ENCODE measurements around the gene AMPD1. TPM values are rescaled to one million over a fixed set of nuclear protein-coding genes. Genes with fewer than 3 reads are reported as not detected.

The AMPD1 gene
- total RNA-seq = 40.7 TPM

- Histone ChIP-seq H3K9me3 (ENCODE audit: control insufficient read depth in 3 of 3, low read length in 3 of 3) (no peaks in the 10 kb centered on the region), H3K27me3 (ENCODE audit: control insufficient read depth in 3 of 3, insufficient read depth in 3 of 3, low read length in 3 of 3) (no peaks in the 10 kb centered on the region), H3K9ac (ENCODE audit: low read depth in 1 of 3, low read length in 3 of 3) (peak within 1 kb of the TSS; percentile 77 to 94 (median 86)), H3K4me3 (ENCODE audit: low read length in 3 of 3) (peak within 1 kb of the TSS; percentile 61 to 87 (median 67)), H3K36me3 (ENCODE audit: control insufficient read depth in 3 of 3, insufficient read depth in 3 of 3, low read length in 3 of 3) (peaks cover 0 to 11% (median 3%) of the 10 kb centered on the region in 3 donors), H3K27ac (ENCODE audit: low read depth, low read length) (peak within 1 kb of the TSS; percentile 95), H3K4me1 (ENCODE audit: control insufficient read depth in 3 of 3, insufficient read depth in 3 of 3, low read length in 3 of 3) (peaks cover 1 to 14% (median 9%) of the 10 kb centered on the region in 3 donors)
Measured at GRCh38 chr1:114695430-114696058, at the start of gene AMPD1. TSS of gene AMPD1 (minus strand) at chr1:114695546. CDS start at chr1:114695471, 75 bp downstream.

GRCh38 chr1:114741963-114742746, 46.8 kb upstream of the AMPD1 start:
- Histone ChIP-seq H3K4me3 (ENCODE audit: low read length in 3 of 3) (no peak overlapping the region), H3K27ac (ENCODE audit: low read depth, low read length) (peak overlapping the region; percentile 43), H3K4me1 (ENCODE audit: control insufficient read depth in 3 of 3, insufficient read depth in 3 of 3, low read length in 3 of 3) (peaks cover 26 to 38% (median 30%) of the 10 kb centered on the region in 3 donors), H3K27me3 (ENCODE audit: control insufficient read depth in 3 of 3, insufficient read depth in 3 of 3, low read length in 3 of 3) (no peaks in the 10 kb centered on the region), H3K36me3 (ENCODE audit: control insufficient read depth in 3 of 3, insufficient read depth in 3 of 3, low read length in 3 of 3) (peaks cover 15 to 37% (median 23%) of the 10 kb centered on the region in 3 donors), H3K9me3 (ENCODE audit: control insufficient read depth in 3 of 3, low read length in 3 of 3) (no peaks in the 10 kb centered on the region), H3K9ac (ENCODE audit: low read depth in 1 of 3, low read length in 3 of 3) (no peak overlapping the region)

- H3K4me3 ChIP-seq (ENCODE audit: low read length in 3 of 3) = no peak overlapping the region
- no peaks in the 10 kb centered on the region for H3K9me3 ChIP-seq (ENCODE audit: control insufficient read depth in 3 of 3, low read length in 3 of 3)
- no peaks in the 10 kb centered on the region for H3K27me3 ChIP-seq (ENCODE audit: control insufficient read depth in 3 of 3, insufficient read depth in 3 of 3, low read length in 3 of 3)
- peaks cover 22 to 34% (median 24%) of the 10 kb centered on the region in 3 donors for H3K4me1 ChIP-seq (ENCODE audit: control insufficient read depth in 3 of 3, insufficient read depth in 3 of 3, low read length in 3 of 3)
- no peak overlapping the region for H3K9ac ChIP-seq (ENCODE audit: low read depth in 1 of 3, low read length in 3 of 3)
- peaks cover 15 to 51% (median 33%) of the 10 kb centered on the region in 3 donors for H3K36me3 ChIP-seq (ENCODE audit: control insufficient read depth in 3 of 3, insufficient read depth in 3 of 3, low read length in 3 of 3)
- peak overlapping the region; percentile 43 for H3K27ac ChIP-seq (ENCODE audit: low read depth, low read length)
Measured at GRCh38 chr1:114740331-114740730, 45.0 kb upstream of the AMPD1 start.

- peaks cover 26 to 74% (median 59%) of the 10 kb centered on the region in 3 donors for H3K36me3 ChIP-seq (ENCODE audit: control insufficient read depth in 3 of 3, insufficient read depth in 3 of 3, low read length in 3 of 3)
- H3K27ac ChIP-seq (ENCODE audit: low read depth, low read length) = no peak overlapping the region
Measured at GRCh38 chr1:114737314-114737849, 42.0 kb upstream of the AMPD1 start.

GRCh38 chr1:114735479-114735878, 40.1 kb upstream of the AMPD1 start:
- Histone ChIP-seq H3K4me3 (ENCODE audit: low read length in 3 of 3) (no peak overlapping the region), H3K36me3 (ENCODE audit: control insufficient read depth in 3 of 3, insufficient read depth in 3 of 3, low read length in 3 of 3) (peaks cover 33 to 76% (median 71%) of the 10 kb centered on the region in 3 donors), H3K27ac (ENCODE audit: low read depth, low read length) (peak overlapping the region; percentile 29), H3K4me1 (ENCODE audit: control insufficient read depth in 3 of 3, insufficient read depth in 3 of 3, low read length in 3 of 3) (peaks cover 14 to 33% (median 18%) of the 10 kb centered on the region in 3 donors), H3K9ac (ENCODE audit: low read depth in 1 of 3, low read length in 3 of 3) (peak overlapping the region in 1 of 3 donors; percentile 23), H3K9me3 (ENCODE audit: control insufficient read depth in 3 of 3, low read length in 3 of 3) (no peaks in the 10 kb centered on the region), H3K27me3 (ENCODE audit: control insufficient read depth in 3 of 3, insufficient read depth in 3 of 3, low read length in 3 of 3) (no peaks in the 10 kb centered on the region)

More at GRCh38 chr1:114737314-114737849, 42.0 kb upstream of the AMPD1 start:
- Histone ChIP-seq H3K9me3 (ENCODE audit: control insufficient read depth in 3 of 3, low read length in 3 of 3) (no peaks in the 10 kb centered on the region), H3K9ac (ENCODE audit: low read depth in 1 of 3, low read length in 3 of 3) (no peak overlapping the region), H3K27me3 (ENCODE audit: control insufficient read depth in 3 of 3, insufficient read depth in 3 of 3, low read length in 3 of 3) (no peaks in the 10 kb centered on the region), H3K4me3 (ENCODE audit: low read length in 3 of 3) (no peak overlapping the region), H3K4me1 (ENCODE audit: control insufficient read depth in 3 of 3, insufficient read depth in 3 of 3, low read length in 3 of 3) (peaks cover 13 to 25% (median 24%) of the 10 kb centered on the region in 3 donors)

- H3K27ac ChIP-seq (ENCODE audit: low read depth, low read length) = no peak overlapping the region
- peaks cover 7 to 23% (median 18%) of the 10 kb centered on the region in 3 donors for H3K4me1 ChIP-seq (ENCODE audit: control insufficient read depth in 3 of 3, insufficient read depth in 3 of 3, low read length in 3 of 3)
- H3K9ac ChIP-seq (ENCODE audit: low read depth in 1 of 3, low read length in 3 of 3) = peak overlapping the region in 1 of 3 donors; percentile 8
- H3K27me3 ChIP-seq (ENCODE audit: control insufficient read depth in 3 of 3, insufficient read depth in 3 of 3, low read length in 3 of 3) = no peaks in the 10 kb centered on the region
- H3K36me3 ChIP-seq (ENCODE audit: control insufficient read depth in 3 of 3, insufficient read depth in 3 of 3, low read length in 3 of 3) = peaks cover 41 to 78% (median 76%) of the 10 kb centered on the region in 3 donors
- no peaks in the 10 kb centered on the region for H3K9me3 ChIP-seq (ENCODE audit: control insufficient read depth in 3 of 3, low read length in 3 of 3)
- H3K4me3 ChIP-seq (ENCODE audit: low read length in 3 of 3) = no peak overlapping the region
Measured at GRCh38 chr1:114729782-114730181, 34.4 kb upstream of the AMPD1 start.

GRCh38 chr1:114728553-114728952, 33.2 kb upstream of the AMPD1 start:
- Histone ChIP-seq H3K4me3 (ENCODE audit: low read length in 3 of 3) (no peak overlapping the region), H3K9me3 (ENCODE audit: control insufficient read depth in 3 of 3, low read length in 3 of 3) (no peaks in the 10 kb centered on the region), H3K27ac (ENCODE audit: low read depth, low read length) (no peak overlapping the region), H3K4me1 (ENCODE audit: control insufficient read depth in 3 of 3, insufficient read depth in 3 of 3, low read length in 3 of 3) (peaks cover 11 to 26% (median 25%) of the 10 kb centered on the region in 3 donors), H3K27me3 (ENCODE audit: control insufficient read depth in 3 of 3, insufficient read depth in 3 of 3, low read length in 3 of 3) (no peaks in the 10 kb centered on the region), H3K9ac (ENCODE audit: low read depth in 1 of 3, low read length in 3 of 3) (no peak overlapping the region), H3K36me3 (ENCODE audit: control insufficient read depth in 3 of 3, insufficient read depth in 3 of 3, low read length in 3 of 3) (peaks cover 38 to 77% (median 74%) of the 10 kb centered on the region in 3 donors)

- Histone ChIP-seq H3K27ac (ENCODE audit: low read depth, low read length) (peak overlapping the region; percentile 12), H3K27me3 (ENCODE audit: control insufficient read depth in 3 of 3, insufficient read depth in 3 of 3, low read length in 3 of 3) (no peaks in the 10 kb centered on the region), H3K4me1 (ENCODE audit: control insufficient read depth in 3 of 3, insufficient read depth in 3 of 3, low read length in 3 of 3) (peaks cover 20 to 33% (median 30%) of the 10 kb centered on the region in 3 donors), H3K4me3 (ENCODE audit: low read length in 3 of 3) (no peak overlapping the region), H3K9ac (ENCODE audit: low read depth in 1 of 3, low read length in 3 of 3) (no peak overlapping the region), H3K9me3 (ENCODE audit: control insufficient read depth in 3 of 3, low read length in 3 of 3) (no peaks in the 10 kb centered on the region), H3K36me3 (ENCODE audit: control insufficient read depth in 3 of 3, insufficient read depth in 3 of 3, low read length in 3 of 3) (peaks cover 33 to 86% (median 74%) of the 10 kb centered on the region in 3 donors)
Measured at GRCh38 chr1:114725230-114725629, 29.9 kb upstream of the AMPD1 start.

GRCh38 chr1:114723915-114724314, 28.6 kb upstream of the AMPD1 start:
- Histone ChIP-seq H3K4me1 (ENCODE audit: control insufficient read depth in 3 of 3, insufficient read depth in 3 of 3, low read length in 3 of 3) (peaks cover 17 to 29% (median 27%) of the 10 kb centered on the region in 3 donors), H3K9me3 (ENCODE audit: control insufficient read depth in 3 of 3, low read length in 3 of 3) (no peaks in the 10 kb centered on the region), H3K4me3 (ENCODE audit: low read length in 3 of 3) (no peak overlapping the region), H3K36me3 (ENCODE audit: control insufficient read depth in 3 of 3, insufficient read depth in 3 of 3, low read length in 3 of 3) (peaks cover 40 to 90% (median 84%) of the 10 kb centered on the region in 3 donors), H3K9ac (ENCODE audit: low read depth in 1 of 3, low read length in 3 of 3) (no peak overlapping the region), H3K27ac (ENCODE audit: low read depth, low read length) (peak overlapping the region; percentile 12), H3K27me3 (ENCODE audit: control insufficient read depth in 3 of 3, insufficient read depth in 3 of 3, low read length in 3 of 3) (no peaks in the 10 kb centered on the region)
